HG02870 (cell line): ENCODE data around the gene VTI1A.

Source experiments
- ATAC-seq: cut with Tn5 transposase; IDR thresholded peaks from one replicate; pipeline ENCODE4 v1.9.1; 2021; ENCODE audit warnings: mild to moderate bottlenecking, moderate library complexity; ENCODE audit not compliant: unreplicated experiment

VTI1A gene

DNA sequence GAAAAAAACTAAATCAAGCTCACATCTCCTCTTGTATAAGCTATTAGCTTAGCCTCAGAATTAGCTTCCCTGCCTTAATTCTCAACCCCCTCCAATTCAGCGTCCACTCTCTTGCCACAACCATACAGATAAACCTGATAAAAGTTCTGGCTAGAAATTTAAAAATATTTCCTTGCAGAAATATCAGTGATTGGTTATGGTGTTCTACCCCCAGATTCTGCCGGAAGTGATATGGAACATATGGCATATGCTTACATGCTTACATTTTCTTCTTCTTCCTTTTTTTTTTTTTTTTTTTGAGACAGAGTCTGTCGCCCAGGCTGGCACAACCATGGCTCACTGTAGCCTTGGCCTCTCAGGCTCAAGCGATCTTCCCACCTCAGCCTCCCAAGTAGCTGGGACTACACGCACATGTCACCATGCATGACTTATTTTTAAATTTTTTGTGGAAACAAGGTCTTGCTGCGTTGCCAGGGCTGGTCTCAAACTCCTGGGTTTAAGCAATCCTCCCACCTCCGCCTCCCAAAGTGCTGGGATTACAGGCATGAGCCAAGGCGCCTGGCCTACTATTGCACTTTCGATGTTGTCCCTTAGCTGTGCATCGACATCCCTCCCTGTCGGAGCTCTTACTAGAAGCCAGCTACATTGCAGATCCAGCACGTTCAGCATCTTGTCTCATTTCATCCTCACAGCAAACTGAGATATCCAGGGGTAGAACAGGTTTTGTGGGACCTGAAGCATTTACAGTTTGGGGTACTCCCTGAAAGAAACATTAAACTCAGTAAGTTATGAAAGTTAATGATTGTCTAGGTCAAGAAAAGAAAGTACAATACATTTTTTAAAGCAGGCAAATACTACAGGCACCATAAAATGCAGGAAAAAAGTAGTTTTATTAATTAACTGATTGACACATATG, 297.4 kb downstream of the VTI1A start:
- no peak for ATAC-seq

DNA sequence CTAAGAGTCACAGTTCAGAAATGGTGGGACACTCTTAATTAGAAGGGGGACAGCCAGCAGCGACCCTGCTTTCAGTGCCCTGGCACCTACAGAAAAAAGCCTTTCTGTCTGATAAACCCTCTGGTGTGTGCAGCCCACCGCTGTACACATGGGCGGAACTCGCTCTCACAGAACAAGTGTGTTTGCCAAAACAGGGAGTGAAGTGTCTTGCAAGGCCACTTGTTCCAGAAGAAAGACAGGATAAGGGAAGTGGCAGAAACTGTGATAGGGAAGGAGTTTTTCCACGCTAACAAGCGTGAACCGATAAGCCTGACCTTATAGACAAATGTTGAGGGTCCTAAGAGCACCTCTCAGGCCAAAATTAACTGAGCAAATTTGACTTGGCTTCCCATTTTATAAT, 299.3 kb downstream of the VTI1A start:
- ATAC-seq: no peak

DNA sequence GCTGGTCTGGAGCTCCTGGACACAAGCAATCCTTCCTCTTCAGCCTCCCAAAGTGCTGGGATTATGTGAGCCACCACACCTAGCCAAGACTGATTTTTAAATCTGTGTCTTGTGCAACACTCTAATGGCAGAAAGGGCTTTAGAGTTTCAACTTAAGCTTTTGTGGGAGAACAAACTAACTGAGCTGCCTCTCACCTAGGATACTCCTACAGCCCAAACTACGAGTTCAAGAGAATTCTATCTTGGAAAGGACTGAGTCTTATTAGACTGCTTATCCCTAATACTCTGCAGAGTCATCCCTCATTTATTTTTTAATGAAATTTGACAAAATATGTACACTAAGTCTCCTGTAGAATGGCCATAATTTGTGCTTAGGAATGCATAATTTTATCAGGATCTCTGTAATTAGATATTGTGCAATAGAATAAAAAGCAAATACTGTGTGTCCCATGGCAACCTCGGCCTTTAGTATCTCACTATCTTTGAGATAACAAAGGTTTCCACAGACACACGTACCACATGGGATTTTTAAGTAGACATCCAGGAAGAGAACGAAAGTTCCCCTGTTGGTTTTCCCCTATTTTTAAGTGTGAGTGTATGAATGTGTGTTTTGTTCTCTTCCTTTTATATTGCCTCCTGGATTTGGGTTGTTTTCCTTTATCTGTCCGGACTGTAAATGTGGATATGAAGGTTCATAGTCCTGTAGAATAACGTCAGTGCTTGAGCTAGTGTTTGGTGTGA, 303.6 kb downstream of the VTI1A start:
- no peak for ATAC-seq

DNA sequence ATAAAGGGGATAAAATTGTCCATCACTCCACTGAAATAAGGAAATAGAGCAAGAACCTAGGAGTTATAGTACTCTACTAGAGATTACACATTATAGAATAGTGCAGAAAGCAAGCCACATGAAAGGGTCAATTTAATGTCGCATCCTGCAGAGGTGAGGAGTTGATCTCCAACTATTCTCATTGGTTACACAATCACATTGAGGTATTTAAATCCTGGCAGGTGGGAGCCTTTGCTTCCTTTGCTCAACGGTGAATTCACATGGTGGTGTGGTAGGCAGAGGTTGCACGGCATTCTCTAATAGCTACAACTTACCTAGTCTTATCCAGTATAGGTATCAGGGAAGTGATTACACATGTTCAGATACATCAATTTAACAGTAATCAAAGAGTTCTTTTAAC, 304.6 kb downstream of the VTI1A start:
- ATAC-seq: no peak

DNA sequence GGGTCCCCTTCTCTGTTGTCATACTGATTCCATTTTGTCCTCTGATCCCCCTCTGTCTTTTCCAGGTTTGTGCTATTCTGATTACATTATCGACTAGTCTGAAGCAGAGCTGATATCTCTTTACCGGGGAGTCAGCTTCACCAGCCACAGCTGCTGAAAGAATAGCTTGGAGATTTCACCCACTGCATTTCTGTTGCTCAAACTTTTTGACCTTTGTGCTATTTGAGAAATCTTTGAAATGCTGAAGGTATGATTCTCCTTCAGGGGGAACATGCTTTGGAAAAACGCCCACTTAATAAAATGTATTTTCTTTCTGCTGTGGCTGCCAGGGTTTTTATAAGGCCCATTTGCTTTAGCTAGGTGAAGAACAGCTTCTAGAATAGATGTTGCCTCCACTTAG, 305.3 kb downstream of the VTI1A start:
- no peak for ATAC-seq

DNA sequence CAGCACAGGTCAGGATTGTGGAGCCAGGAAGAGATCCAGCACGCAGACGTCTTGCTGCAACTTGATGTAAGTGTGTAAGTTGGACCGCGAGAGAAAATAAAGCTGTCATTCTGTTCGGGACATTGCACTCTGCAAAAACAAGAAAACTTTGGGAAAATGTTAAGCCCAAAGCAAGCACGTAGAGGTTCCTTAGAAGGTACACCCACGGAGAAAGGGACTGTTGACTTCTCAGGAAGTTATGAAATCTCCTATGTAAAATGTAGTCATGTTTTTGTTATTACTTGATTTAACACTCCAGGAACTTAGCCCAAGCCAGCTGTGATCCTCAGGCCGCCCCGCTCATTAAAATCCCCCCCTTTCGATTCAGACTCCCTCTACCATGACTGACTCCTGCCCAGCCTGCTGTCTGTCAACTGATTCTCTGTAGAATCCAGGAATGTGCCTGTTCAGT, 307.0 kb downstream of the VTI1A start:
- no peak for ATAC-seq

DNA sequence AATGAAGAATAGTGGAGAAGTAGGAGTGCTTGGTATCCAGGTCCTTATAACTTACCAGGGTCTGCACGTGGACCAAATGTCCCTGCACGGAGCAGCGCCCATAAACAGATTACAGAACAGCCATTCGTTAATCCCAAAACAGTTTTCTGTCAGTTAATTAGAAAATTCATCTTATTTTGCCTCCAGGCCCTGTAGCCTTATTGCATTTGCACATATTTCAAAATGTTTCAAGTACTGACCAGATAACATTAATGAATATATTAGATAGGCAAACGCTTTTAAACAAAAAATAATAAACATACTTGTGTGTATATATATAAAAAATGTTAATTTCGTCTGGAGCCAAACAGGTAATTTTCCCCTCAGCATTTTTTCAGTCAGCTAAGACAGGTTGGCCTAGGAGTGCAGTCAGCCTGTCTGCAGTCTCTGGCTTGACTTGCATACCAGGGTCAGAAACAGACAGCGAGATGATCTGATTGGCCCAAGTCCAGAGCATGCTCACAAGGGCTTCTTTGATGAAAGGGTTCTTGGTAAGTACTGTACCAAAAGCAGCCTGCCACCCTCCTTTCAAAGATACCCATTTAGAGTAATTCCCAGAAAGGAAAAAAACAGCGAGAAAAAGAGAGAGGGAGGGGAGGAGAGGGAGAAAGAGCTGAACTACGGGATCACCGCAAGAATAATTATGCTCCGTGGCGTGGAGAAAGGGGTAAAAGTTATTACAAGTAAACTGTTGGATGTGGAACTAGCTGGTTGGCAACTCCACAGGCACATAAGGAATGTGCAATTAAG, 308.6 kb downstream of the VTI1A start:
- ATAC-seq: no peak

DNA sequence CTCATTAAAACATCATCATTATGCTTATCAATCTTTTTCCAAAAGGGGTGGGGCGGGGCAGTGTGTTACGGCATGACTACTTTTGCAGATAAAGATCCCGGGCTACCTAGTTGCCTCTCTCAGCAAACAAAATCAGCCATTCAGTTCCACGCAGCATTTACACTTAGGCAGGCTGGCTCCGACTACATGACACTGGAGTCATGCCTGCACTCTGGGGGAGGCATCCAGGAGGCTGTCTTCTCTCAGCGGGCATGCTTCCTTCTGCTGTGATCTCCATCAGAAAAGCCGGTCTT, 309.2 kb downstream of the VTI1A start:
- ATAC-seq: no peak

DNA sequence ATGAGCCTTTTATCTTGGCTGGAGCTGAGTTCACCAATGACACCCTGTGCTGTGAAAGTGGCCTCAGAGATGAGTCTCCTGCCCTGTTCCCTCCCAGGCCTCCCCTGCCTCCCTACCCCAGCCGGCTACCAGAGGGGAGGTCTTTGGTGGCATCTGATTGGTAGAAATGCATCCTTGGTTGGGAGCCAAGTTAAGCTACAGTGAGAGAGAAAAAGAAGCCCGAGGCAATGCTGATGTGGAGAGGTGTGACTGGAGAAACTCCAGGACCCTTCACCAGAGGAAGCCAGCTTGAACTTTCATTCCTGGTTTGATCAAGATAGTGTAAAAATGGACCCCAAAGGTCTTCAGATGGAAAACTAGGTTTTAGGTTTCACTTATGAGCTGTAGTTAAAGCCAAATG, 311.9 kb downstream of the VTI1A start:
- ATAC-seq: no peak

DNA sequence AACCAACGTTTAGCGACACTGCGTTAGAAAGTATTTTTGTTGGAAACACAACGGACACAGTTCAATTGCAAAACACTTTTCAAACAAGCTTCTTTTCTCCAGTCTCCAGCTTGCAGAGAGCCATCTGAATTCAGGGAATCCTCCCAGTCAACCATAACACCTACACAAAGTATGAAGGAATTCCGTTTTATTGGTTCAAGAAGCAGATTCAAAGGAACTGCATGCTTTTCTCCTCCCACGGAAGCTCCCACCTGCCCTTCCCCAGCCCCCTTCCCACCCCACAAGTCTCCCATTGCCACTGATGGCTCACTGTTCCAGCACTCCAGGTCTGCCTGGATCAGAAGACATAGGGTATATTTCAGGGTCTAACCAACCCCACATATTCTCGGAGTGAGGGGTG, 312.5 kb downstream of the VTI1A start:
- ATAC-seq: no peak

DNA sequence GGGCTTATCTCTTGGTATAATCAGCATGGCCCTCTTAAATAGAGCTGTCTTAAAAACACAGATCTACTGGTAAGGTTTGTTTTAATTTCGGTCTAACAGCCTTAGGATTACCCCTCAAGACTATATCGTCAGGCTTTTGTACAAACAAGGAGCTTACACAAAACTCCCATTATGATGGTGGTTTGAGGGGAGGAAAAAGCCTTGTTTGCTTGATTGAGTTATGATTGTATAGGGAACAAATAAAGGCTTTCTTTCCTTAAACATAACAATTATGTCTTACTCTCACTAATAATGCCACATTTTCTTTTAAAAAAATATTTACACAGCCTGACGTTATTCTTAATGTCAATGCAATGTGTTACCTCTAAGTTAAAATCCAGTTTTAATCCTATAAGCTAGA, 314.2 kb downstream of the VTI1A start:
- ATAC-seq: no peak

DNA sequence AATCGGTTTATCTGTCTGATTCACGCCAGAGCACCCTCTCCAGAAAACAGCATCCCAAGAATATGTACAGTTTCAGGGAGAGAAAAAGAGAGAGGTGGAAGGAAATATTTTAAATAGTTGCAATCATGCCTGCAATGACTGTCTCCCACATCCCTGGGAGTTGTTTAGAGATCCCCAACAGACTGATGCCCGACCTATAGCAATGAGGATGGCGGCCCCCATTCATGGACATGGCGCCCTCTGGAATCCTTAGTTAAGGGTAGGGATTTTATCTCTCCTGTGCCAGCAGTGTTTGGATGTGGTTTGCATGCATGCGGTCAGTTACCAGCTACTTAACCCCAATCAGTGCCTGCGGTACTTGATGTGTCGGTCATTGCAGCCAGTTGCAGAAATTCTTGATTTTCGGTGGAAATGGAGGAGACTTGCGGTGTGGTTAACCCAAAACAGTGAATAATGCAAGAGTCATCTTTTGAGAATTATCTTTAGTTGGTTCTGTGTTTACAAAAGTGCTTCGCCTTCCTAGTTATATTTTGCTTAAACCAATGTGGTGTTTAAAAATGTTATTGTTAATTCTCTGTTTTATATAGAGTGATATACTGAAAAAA, 317.0 kb downstream of the VTI1A start:
- no peak for ATAC-seq

DNA sequence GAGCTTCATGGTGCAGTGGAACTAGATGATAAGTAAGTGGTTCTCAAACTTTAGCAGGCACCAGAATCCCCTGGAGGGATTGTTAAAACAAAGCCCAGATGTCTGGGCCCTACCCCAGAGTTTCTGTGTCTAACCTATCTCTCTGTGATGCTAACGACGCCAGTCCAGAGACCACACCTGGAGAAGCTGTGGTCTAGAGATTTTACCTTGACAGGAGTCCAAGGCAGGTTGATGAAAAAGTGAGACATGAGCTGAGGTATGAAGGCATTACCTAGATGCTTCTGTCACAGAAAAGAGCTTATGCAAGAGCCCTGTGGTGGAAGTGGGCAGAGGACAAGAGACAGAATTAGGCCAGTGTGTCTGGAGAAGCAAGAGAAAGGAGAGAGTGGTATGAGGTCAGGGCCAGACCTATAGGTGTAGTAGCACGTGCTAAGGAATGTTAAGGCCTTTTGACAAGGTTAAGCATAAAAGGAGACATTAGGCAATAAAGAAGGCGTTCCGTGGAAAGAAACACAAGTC, 318.8 kb downstream of the VTI1A start:
- ATAC-seq: no peak

DNA sequence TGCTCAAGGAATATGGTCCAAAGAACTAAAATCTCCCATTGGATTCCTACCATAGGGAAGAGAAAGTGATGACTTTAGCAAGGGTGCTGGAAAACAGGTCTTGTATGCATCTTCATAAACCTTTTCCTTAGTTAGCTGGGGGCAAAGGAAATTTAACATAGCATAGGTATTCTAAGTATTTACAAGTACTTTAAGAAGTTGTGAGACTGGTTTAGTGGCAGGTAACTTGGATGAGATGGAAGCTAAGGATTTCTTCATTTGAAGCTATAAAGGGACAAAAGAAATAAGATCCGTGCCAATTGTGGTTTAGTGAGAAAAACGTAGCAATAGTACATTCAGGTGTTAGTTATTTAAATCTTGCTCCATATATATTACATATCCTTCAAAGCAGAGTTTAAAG, 319.6 kb downstream of the VTI1A start:
- ATAC-seq: no peak

DNA sequence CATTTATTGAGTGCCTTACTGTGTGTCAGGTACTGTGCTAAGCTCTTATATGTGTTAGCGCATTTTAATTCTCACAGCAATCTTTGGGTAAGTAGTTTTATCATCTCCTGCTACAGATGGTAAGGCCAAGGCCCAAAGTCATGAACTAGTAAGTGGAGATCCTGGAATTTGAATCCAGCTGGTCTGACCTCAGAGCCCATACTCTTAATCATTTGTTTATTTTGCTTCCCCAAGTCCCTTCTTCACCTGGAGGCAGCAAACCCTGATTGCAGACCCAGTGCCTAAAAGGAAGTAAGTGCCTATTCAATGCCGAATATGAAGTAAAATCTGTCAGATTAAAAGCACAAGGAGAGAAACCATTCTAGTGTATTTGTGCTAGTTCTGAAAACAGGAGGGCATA, 320.1 kb downstream of the VTI1A start:
- ATAC-seq: no peak

DNA sequence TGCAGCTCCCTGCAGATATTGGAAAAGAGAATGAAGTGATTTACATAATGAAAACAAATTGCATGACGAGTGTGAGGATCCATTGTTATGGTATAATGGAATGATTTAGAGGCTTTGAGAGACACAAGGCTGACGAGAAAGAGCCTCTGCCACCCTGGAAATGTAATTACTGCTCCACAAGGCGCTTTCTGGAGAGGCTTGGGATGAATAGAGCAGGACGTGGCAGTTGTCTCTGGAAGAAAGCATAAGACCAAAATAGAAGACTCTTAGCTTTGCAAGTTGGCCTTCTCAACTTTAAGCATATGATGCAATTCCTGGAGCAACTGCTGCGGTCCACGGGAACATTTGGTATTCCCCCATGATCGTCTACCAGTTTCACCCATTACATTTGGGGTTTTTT, 321.1 kb downstream of the VTI1A start:
- no peak for ATAC-seq

DNA sequence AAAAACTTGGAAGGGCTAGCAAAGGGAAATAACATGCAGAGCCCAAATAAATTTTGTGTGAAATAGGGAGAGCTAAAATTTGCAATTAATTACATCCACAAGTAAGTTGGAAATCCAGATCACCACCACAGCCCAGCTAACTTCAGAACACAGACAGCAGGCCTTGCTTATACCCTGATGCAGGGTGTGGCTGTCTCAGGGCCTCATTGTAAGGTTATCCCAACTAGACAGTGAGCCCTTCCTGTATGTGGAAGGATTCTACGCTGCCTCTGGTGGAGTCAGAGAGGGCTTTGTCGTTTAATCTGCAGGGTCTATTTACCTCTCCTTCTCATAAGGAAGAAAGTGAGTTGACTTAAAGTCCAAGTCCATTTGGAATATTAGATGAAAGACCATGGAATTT, 322.1 kb downstream of the VTI1A start:
- no peak for ATAC-seq

DNA sequence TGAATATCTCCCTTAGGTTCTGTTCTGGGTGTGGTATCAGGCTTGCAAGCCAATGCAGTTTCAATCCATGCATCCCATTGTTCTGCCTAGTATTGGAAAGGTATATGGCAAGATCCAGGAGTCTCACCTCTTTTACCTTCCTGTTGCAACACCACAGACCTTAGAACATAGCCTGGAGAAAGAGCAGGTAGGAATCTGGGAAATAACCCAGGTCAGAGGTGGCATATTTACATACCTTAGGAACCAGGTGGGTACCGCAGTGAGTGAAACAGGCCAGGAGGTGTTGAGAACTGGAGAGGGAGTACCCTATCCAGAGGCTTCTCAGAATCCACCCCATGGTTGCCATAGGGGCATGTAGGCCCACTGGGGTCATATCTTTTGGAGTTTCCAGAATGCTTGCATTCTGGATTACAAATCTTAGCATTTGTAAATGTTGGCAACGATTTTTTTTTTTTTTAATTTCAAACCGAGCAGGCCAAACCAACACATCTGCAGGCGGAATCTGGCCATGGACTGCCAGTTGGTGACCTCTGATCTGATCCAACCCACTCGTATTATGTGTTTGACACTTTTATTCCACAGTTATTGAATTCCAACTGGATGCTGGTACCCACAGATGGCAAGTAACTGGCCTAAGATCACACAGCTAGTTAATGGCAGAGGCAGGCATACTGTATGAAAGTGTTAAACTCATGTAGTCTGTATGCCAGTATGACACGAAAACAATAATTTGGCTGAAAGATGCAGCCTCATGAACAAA, 322.8 kb downstream of the VTI1A start:
- ATAC-seq: no peak

DNA sequence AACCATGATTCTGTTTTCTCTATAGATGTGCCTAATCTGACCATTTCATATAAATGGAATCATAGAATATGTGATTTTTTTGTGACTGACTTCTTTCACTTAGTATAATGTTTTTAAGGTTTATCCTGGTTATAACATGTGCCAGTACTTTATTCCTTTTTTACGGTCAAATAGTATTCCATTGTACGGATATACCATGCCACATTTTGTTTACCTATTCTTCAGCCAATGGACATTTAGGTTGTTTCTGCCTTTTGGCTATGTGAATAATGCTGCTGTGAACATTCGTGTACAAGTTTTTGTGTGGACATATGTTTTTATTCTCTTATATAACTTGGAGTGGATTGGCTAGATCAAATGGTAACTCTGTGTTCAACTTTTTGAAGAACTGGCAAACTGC, 324.7 kb downstream of the VTI1A start:
- no peak for ATAC-seq

DNA sequence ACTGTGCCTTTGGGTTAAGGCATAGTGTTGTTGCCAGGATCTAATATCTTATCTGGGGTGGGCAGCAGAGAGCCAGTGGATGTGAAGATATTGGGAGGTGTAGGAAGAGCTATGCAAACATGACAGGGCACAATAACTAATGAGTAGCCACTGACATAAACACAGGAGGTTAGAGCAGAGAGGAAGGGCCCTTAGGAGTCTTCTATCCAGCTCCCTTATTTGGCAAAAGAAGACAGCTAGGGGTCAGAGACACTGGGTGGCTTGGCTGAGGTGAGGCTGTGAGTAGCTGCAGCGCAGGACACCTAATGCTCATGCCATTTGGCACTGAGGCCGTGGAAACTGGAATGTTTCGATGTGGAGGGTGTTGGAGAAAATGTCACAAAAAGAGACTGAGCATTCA, 326.8 kb downstream of the VTI1A start:
- ATAC-seq: no peak
